Measurements from ENCODE around the gene OR6C65. TPM values are rescaled to one million over a fixed set of nuclear protein-coding genes. Genes with fewer than 3 reads are reported as not detected.
"Not testable (repeated sequence)": the region's sequence is repeated elsewhere in the genome, so short reads cannot be mapped to it uniquely, and the experiment has no call there.

OR6C65 gene
- total and polyA plus RNA-seq, 7 donors, result not detected

DNA sequence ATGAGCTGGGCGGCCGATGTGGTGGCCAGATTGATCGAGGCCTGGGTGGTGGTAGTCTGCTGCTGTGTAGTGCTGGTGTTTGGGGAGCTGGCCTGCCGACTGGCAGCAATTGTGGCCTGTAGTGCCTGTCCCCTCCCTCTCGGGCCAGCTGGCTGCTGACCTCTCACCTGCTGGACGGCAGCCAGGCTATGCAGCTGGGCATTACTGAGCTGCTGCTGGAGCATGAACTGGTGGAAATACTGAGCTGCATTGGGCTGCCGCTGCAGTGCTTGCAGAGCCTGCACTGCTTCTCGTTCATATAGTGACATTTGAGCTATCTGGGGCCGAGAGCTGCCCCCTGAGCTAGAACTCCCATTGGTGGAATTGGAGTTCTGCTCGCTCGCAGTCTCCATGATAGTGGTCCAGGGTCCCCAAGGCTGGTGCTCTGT, 14.1 kb downstream of the OR6C65 start:
- H3K27ac ChIP-seq; ATAC-seq; intact Hi-C loops (cut with DNase I); DNase-seq; H3K4me3 ChIP-seq; H3K9me3 ChIP-seq; H3K36me3 ChIP-seq (ENCODE audit: insufficient read depth in 1 of 2, low read depth in 1 of 2); H3K4me1 ChIP-seq; H3K27me3 ChIP-seq (ENCODE audit: insufficient read depth in 3 of 3, low read length in 2 of 3): not testable (repeated sequence)
- WGBS, 3 donors, result 23 to 30% (median 26%) methylated on average over 10 to 11 of the region's 11 CpGs

DNA sequence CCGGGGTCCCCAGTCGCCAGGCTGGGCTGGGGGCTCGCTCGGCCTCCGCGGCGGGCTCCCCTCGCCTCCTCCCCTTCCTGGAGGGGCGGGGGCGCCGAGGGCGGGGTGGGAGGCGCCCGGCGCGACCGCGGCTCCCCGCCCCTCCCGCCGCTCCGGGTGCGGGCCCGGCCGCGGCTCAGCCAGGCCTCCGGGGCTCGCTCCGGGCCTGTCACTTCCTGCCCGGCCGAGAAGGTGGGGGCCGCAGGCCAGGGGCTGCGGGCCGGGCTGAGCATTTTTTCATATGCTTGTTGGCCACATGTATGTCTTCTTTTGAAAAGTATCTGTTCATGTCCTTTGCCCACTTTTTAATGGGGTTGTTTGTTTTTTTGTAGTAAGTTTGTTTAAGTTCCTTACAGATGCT, 14.6 kb downstream of the OR6C65 start:
- 2 to 11% (median 4%) methylated on average over 4 to 7 of the region's 34 CpGs for WGBS, 3 donors
- ATAC-seq, result peak in 3 of 4 donors; percentile 49 to 58 (median 52)
- H3K36me3 ChIP-seq (ENCODE audit: insufficient read depth in 1 of 2, low read depth in 1 of 2); H3K9me3 ChIP-seq; H3K27ac ChIP-seq; DNase-seq; H3K27me3 ChIP-seq (ENCODE audit: insufficient read depth in 3 of 3, low read length in 2 of 3); intact Hi-C loops (cut with DNase I); H3K4me1 ChIP-seq; H3K4me3 ChIP-seq: not testable (repeated sequence)

DNA sequence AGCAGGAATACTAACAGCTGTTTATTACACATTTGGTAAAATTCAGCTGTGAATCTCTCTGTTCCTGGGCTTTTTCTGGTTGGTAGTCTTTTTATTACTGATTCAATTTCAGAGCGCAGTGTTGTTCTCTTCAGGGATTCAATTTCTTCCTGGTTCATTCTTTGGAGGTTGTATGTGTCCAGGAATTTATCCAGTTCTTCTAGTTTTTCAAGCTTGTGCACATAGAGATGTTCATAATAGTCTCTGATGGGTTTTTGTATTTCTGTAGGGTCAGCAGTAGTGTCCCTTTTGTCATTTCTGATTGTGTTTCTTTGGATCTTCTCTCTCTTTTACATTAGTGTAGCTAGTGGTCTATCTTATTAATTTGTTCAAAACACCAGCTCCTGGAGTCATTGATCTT, 16.6 kb downstream of the OR6C65 start:
- Histone ChIP-seq H3K27me3 (ENCODE audit: insufficient read depth in 3 of 3, low read length in 2 of 3) (peaks cover 0 to 2% (median 0%) of the 10 kb centered on the region in 3 donors), H3K4me1 (no peaks in the 10 kb centered on the region), H3K4me3 (no peak overlapping the region), H3K9me3 (no peaks in the 10 kb centered on the region), H3K36me3 (ENCODE audit: insufficient read depth in 1 of 2, low read depth in 1 of 2) (no peaks in the 10 kb centered on the region), H3K27ac (no peak overlapping the region)
- DNase-seq, result no peak
- WGBS, 3 donors, result 25 to 89% (median 54%) methylated on average over 1 of the region's 1 CpG
- TF ChIP-seq, protein P1, sequence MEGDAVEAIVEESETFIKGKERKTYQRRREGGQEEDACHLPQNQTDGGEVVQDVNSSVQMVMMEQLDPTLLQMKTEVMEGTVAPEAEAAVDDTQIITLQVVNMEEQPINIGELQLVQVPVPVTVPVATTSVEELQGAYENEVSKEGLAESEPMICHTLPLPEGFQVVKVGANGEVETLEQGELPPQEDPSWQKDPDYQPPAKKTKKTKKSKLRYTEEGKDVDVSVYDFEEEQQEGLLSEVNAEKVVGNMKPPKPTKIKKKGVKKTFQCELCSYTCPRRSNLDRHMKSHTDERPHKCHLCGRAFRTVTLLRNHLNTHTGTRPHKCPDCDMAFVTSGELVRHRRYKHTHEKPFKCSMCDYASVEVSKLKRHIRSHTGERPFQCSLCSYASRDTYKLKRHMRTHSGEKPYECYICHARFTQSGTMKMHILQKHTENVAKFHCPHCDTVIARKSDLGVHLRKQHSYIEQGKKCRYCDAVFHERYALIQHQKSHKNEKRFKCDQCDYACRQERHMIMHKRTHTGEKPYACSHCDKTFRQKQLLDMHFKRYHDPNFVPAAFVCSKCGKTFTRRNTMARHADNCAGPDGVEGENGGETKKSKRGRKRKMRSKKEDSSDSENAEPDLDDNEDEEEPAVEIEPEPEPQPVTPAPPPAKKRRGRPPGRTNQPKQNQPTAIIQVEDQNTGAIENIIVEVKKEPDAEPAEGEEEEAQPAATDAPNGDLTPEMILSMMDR (IDR thresholded peaks at IDR 0.05), result no peak
- no peak for ATAC-seq
- intact Hi-C loops (cut with DNase I), result no loop called here

DNA sequence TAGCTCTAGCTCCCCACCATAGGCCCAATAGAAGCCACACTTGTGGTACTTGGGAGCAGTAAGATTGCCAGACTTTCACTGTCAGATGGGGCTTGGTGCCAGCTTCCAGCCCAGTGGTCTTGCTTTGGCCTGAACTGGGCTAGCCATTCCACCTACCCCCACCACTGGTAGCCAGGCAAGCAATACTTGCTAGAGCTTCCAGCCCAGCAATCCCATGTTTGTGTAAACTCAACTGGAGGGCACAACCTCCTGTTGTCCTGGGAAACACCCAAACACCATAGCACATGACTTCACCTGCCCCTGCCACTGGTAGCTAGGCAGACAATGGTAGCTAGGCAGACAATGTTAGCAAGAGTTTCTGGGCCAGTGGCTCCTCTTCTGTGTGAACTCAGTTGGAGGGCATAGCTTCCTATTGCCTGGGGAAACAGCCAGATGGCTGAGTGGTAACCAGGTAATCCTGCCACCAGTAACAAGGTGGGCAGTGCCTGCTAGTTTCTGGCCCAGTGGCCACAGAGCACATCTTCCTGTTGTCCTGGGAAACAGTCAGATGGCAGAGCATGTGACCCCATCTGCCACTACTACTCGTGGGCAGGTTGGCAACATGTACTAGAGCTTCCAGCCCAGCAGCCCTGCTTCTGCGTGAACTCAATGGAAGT, 20.1 kb downstream of the OR6C65 start:
- Histone ChIP-seq H3K27me3 (ENCODE audit: insufficient read depth in 3 of 3, low read length in 2 of 3) (no peaks in the 10 kb centered on the region), H3K27ac (no peak overlapping the region), H3K4me3 (no peak overlapping the region), H3K36me3 (ENCODE audit: insufficient read depth in 1 of 2, low read depth in 1 of 2) (no peaks in the 10 kb centered on the region), H3K4me1 (no peaks in the 10 kb centered on the region), H3K9me3 (no peaks in the 10 kb centered on the region)
- TF ChIP-seq, protein P1 (IDR thresholded peaks at IDR 0.05), result no peak
- 78 to 81% (median 79%) methylated on average over 2 of the region's 2 CpGs for WGBS, 3 donors
- ATAC-seq (no peak), DNase-seq (no peak)
- intact Hi-C loops (cut with DNase I), result no loop called here

DNA sequence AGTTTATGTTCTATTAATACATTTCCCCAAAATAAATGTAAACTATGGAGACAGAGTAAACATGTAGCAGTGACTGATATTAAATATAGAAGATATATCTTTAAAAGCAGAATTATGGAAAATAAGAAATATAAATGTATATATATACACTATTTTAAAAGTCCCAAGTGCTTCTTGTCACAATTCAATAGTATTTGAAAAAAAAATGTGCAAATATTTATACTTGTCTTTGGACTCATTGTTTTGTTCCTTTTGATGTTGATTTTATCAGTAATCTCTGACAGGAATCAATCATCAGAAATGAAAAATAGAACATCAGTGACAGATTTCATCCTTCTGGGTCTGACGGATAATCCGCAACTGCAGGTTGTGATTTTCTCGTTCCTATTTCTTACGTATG, 25.6 kb downstream of the OR6C65 start, which contains the start of gene OR6C76:
Gene OR6C76 (plus strand): TSS at position 301 of the 400 bp plus-strand sequence. CDS start 0 bp downstream, at position 301.
- WGBS, 3 donors, result 86 to 94% (median 89%) methylated on average over 4 of the region's 4 CpGs
- Histone ChIP-seq H3K4me3 (no peak within 1 kb of the TSS), H3K4me1 (no peaks in the 10 kb centered on the region), H3K9me3 (no peaks in the 10 kb centered on the region), H3K27ac (no peak within 1 kb of the TSS), H3K27me3 (ENCODE audit: insufficient read depth in 3 of 3, low read length in 2 of 3) (no peaks in the 10 kb centered on the region), H3K36me3 (ENCODE audit: insufficient read depth in 1 of 2, low read depth in 1 of 2) (no peaks in the 10 kb centered on the region)
- intact Hi-C loops (cut with DNase I), result no loop called here
- no peak for DNase-seq
- TF ChIP-seq, protein P1 (IDR thresholded peaks at IDR 0.05), result no peak
- no peak for ATAC-seq

Data from psoas muscle (tissue), 8 donors.